Stimulated activated naive B cell treated with anti-CD40 and anti-IgM and Interleukin-4, amounts not matched to agents 10 μg/mL and 1 μg/mL and 100 μg/mL, for 72 hours (primary cell): ENCODE results near the gene YAF2.

Experiments used
- ATAC-seq, 2 donors: fragments of 150-1000 bp; cut with Tn5 transposase; replicated peaks; 2 replicates each; pipeline ENCODE4 v1.10.0; 2021; ENCODE audit warnings: moderate library complexity in 1 of 2
- DNase-seq: peaks from one replicate; pipeline ENCODE4 v3.0.0; 2021
- H3K27ac Mint-ChIP-seq: one replicate; pipeline ENCODE4 v1.8.0; 2022; ENCODE audit warnings: mild to moderate bottlenecking, mixed read lengths
- H3K27me3 Mint-ChIP-seq, 2 donors: one replicate each; pipeline ENCODE4 v1.8.0; 2022; ENCODE audit warnings: mixed read lengths in 2 of 2
- H3K36me3 Mint-ChIP-seq, 2 donors: one replicate each; pipeline ENCODE4 v1.8.0; 2022; ENCODE audit warnings: mixed read lengths in 2 of 2, mild to moderate bottlenecking in 1 of 2
- H3K4me1 Mint-ChIP-seq, 2 donors: one replicate each; pipeline ENCODE4 v1.8.0; 2022; ENCODE audit warnings: mixed read lengths in 2 of 2, mild to moderate bottlenecking in 1 of 2
- H3K4me3 Mint-ChIP-seq, 2 donors: one replicate each; pipeline ENCODE4 v1.8.0; 2022; ENCODE audit warnings: mild to moderate bottlenecking in 2 of 2, mixed read lengths in 2 of 2, moderate library complexity in 1 of 2
- H3K9me3 Mint-ChIP-seq, 2 donors: one replicate each; pipeline ENCODE4 v1.8.0; 2022; ENCODE audit warnings: mixed read lengths in 2 of 2, mild to moderate bottlenecking in 1 of 2

YAF2 gene

DNA sequence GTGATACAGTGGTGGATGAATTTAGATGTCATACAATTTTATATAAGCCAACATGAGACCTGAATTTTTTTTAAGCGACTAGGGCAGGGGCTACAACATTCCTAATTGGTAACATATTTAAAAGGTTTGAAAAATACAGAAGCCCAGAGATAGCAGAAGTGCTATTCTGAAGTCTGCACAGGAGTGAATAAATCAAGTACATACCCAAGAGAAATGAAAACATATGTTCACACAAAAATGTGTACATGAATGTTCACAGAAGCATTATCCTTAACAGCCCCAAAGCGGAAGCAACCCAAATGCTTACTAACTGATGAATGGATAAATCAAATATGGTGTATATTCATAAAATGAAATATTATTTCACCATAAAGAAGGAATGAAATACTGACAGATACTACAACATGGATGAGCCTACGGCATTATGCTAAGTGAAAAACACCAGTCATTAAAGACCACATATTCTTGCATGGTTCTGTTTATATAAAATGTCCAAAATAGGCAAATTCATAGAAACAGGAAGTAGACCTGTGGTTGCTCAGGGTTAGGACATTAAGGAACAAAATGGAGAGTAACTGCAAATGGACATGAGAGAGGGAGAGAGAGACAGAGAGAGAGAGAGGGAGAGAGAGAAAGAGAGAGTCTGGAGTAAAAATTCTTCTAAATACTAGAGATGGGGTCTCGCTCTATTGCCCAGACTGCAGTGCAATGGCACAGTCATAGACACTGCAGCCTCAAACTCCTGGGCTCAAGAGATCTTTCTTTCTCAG is 65.4 kb downstream of the YAF2 start:
- peaks cover 19 to 35% of the 10 kb centered on the region in 2 donors for H3K36me3 Mint-ChIP-seq
- DNase-seq (no peak), ATAC-seq (peak in 1 of 2 donors; percentile 44)
- H3K27ac Mint-ChIP-seq: no peak overlapping the region
- H3K4me1 Mint-ChIP-seq: peaks cover 24 to 26% of the 10 kb centered on the region in 2 donors
- H3K27me3 Mint-ChIP-seq: no peaks in the 10 kb centered on the region
- peaks cover 4 to 5% of the 10 kb centered on the region in 2 donors for H3K9me3 Mint-ChIP-seq
- H3K4me3 Mint-ChIP-seq: no peak overlapping the region

DNA sequence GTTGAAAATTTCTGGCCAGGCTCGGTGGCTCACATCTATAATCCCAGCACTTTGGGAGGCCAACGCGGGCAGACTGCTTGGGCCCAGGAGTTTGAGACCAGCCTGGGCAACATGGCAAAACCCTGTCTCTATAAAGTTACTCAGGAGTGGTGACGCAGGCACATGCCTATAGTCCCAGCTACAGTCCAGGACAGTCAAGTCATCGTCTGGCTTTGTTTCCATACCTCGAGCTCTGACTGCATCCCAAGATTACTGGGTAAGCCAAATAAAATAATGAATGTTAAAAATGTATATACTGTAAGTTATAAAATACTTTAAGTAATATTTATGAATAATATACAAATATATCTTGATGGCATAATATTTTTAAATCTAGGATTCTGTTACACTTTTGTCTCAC is 70.3 kb downstream of the YAF2 start:
- DNase-seq (no peak), ATAC-seq (no peak)
- Mint-ChIP-seq H3K36me3 (peaks cover 3 to 17% of the 10 kb centered on the region in 2 donors), H3K4me1 (peaks cover 11 to 23% of the 10 kb centered on the region in 2 donors), H3K27ac (no peak overlapping the region), H3K4me3 (no peak overlapping the region), H3K27me3 (no peaks in the 10 kb centered on the region), H3K9me3 (no peaks in the 10 kb centered on the region)

DNA sequence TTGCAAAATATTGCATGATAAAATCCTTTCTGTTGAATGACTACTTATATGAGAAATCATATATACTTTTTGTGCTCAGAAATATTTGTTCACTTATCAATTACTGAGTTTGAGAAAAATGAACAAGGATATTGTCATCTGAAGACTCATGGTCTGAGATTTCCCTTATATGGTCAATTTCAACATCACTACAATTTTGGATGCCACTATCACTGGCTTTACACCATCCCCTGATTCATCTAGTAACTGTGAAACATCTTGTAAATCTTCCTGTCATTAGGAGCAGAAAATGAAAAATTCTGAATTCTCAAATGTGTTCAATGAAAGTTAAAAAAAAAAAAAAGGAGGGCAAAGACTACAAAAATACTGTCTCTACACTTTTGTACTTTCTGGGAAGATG is 71.5 kb downstream of the YAF2 start:
- Mint-ChIP-seq H3K4me3 (no peak overlapping the region), H3K9me3 (no peaks in the 10 kb centered on the region), H3K27me3 (no peaks in the 10 kb centered on the region), H3K27ac (no peak overlapping the region), H3K36me3 (peaks cover 3 to 19% of the 10 kb centered on the region in 2 donors), H3K4me1 (peaks cover 15 to 28% of the 10 kb centered on the region in 2 donors)
- ATAC-seq (no peak), DNase-seq (no peak)

DNA sequence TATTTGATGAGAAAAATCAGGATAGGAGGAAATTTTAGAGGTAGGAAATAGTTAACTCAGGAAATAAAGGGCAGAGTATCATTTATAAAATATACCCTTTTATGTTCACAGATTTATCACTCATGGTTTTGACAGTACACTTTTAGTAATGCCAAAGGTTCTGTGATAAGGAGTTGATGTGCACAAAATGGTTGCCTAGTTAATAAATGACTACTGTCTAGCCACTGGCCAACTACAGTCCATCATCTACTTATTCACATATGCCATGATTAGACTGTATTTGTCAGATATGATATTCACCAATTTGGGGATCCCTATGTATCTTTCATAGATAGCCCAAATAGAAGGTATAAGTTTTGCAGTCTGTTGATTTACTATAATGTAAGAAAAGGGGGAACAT is 74.1 kb downstream of the YAF2 start:
- H3K27ac Mint-ChIP-seq: no peak overlapping the region
- ATAC-seq: no peak
- no peaks in the 10 kb centered on the region for H3K27me3 Mint-ChIP-seq
- DNase-seq: no peak
- H3K4me3 Mint-ChIP-seq: no peak overlapping the region
- H3K36me3 Mint-ChIP-seq: peaks cover 6 to 17% of the 10 kb centered on the region in 2 donors
- no peaks in the 10 kb centered on the region for H3K9me3 Mint-ChIP-seq
- peaks cover 12 to 22% of the 10 kb centered on the region in 2 donors for H3K4me1 Mint-ChIP-seq

DNA sequence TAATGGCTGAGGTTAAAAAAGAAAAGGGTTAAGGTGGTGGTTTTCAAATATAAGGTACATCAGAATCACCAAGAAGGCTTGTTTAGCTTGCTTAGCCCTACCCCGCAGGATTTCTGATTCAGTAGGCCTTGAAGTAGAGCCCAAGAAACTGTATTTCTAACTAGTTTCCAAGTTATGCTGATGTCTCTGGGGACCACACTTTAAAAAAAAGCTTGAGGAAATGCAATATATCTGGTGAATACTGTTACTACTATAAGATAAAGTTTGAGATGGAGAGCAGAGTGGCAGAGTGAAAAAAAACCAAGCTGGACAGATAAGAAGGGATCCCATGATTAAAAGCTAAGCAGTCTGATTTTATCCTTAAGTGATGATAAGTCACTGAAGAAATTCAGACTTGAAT is 75.1 kb downstream of the YAF2 start:
- H3K36me3 Mint-ChIP-seq: peaks cover 6 to 16% of the 10 kb centered on the region in 2 donors
- peaks cover 11 to 22% of the 10 kb centered on the region in 2 donors for H3K4me1 Mint-ChIP-seq
- H3K9me3 Mint-ChIP-seq: no peaks in the 10 kb centered on the region
- ATAC-seq: no peak
- peak overlapping the region; percentile 4 for H3K27ac Mint-ChIP-seq
- H3K27me3 Mint-ChIP-seq: no peaks in the 10 kb centered on the region
- DNase-seq: no peak
- H3K4me3 Mint-ChIP-seq: no peak overlapping the region

DNA sequence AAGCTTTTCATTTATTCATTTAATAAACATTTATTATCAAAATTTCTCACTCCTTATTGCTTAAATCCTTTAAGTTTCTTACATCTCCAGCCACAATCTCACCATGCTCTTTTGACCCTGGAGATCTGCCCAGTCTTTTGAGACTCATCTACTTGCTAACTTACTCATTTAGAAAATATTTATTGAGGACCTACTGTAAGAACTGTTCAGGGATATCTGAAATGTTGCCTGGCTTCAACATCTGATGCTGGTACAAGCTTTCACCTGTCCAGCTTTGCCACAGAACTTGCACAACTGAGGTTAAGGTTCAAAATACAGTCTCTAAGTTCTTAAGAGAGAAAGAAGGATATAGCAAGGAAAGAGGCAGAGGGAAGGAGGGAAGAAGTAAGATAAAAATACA is 75.9 kb downstream of the YAF2 start:
- Mint-ChIP-seq H3K36me3 (peaks cover 7 to 16% of the 10 kb centered on the region in 2 donors), H3K9me3 (no peaks in the 10 kb centered on the region), H3K27ac (no peak overlapping the region), H3K27me3 (no peaks in the 10 kb centered on the region), H3K4me3 (no peak overlapping the region), H3K4me1 (peaks cover 11 to 22% of the 10 kb centered on the region in 2 donors)
- no peak for ATAC-seq
- DNase-seq: no peak

DNA sequence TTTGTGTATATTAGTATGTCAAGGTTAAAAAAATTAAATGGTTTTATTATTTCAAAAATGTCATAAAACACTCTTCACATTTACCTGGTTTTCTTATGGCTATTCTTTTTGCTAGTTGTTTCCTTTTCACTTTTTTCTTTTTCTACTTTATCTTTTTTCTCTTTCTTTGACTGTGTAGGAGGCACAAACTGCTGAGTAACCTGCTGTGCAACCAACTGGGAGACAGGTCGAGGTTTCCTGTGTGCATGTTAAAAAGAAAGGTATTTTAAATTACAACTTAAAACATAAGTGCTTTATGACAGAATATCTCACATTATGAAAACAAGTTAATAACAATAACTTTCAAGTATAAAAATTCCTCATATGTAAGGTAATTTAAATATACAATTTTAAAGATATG is 76.5 kb downstream of the YAF2 start:
- no peak overlapping the region for H3K27ac Mint-ChIP-seq

DNA sequence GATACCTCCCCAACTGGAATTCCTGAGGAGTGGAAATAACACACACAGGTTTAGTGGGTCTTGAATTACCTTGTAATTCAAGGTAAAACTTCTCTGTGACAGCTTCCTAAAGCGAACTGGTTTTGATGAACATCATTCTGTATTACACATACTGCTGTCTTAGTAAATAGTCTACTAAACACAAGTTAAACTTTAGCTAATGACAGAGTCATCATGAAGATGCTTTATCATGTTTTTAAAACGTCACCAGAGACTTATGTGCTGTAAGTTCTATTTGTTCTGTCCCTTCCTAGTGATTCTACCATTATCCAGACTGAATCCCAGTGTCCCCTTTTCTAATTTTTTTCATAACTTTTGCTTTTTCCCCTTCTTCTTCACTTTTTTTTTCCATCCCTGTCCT is 81.8 kb downstream of the YAF2 start:
- H3K27me3 Mint-ChIP-seq: no peaks in the 10 kb centered on the region
- no peak for ATAC-seq
- peaks cover 8 to 15% of the 10 kb centered on the region in 2 donors for H3K36me3 Mint-ChIP-seq
- H3K9me3 Mint-ChIP-seq: no peaks in the 10 kb centered on the region
- no peak overlapping the region for H3K27ac Mint-ChIP-seq
- no peaks in the 10 kb centered on the region for H3K4me1 Mint-ChIP-seq
- H3K4me3 Mint-ChIP-seq: no peak overlapping the region
- DNase-seq: no peak

More for the DNA sequence above, 76.5 kb downstream of the YAF2 start:
- no peak for ATAC-seq
- no peaks in the 10 kb centered on the region for H3K9me3 Mint-ChIP-seq
- H3K27me3 Mint-ChIP-seq: no peaks in the 10 kb centered on the region
- peaks cover 8 to 18% of the 10 kb centered on the region in 2 donors for H3K36me3 Mint-ChIP-seq
- no peak overlapping the region for H3K4me3 Mint-ChIP-seq
- H3K4me1 Mint-ChIP-seq: peaks cover 11 to 22% of the 10 kb centered on the region in 2 donors
- DNase-seq: no peak

DNA sequence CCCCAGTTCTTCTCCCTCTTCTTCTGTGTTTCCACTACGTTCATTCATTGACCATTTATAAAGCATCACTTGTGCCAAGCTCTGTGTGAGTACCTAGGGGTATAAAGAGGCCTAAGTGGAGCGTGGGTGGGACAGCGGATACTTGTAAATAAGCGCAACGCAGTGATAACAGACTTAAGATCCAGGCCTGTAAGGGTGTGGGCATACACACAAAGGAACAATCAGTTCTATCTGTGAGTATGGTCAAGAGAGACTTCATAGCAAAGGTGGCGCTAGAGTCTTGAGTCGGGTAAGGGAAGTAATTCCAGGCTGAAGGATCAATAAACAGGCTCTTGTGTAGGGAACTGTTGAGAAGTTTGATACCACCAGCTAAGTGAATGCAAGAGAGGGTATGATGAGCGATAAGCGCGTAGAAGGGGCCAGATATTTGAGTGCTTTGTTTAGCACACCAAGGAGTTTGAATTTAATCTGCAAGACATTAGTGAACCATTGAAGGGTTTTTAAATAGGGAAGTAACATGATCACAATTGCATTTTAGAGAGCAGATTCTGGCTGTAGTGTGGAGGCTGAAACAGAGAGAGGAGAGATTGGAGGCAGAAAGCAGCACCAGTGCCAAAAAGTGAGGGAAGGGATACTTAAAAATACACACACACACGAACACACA is 92.4 kb downstream of the YAF2 start:
- peak overlapping the region; percentile 82 for H3K27ac Mint-ChIP-seq
- peaks cover 20 to 34% of the 10 kb centered on the region in 2 donors for H3K4me1 Mint-ChIP-seq
- ATAC-seq (no peak), DNase-seq (no peak)
- no peaks in the 10 kb centered on the region for H3K27me3 Mint-ChIP-seq
- H3K4me3 Mint-ChIP-seq: peak overlapping the region; percentile 71 to 95
- H3K9me3 Mint-ChIP-seq: no peaks in the 10 kb centered on the region
- no peaks in the 10 kb centered on the region for H3K36me3 Mint-ChIP-seq

DNA sequence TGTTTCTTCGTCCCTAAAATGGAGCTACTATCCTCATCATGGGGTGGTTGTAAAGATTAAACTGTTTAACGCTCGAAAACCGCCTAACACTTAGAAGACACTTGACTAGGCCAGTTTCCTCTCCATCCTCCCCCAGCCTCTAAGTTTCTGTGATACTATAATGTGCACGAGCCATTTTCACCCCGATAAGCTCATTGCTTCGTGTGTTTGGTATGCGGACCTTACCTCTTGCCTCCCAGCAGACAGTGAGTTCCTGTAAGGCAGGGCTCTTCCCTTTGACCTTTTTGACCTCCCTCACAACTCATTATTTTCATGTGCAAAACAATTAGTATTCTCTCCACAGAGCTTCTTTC is 92.9 kb downstream of the YAF2 start:
- H3K4me1 Mint-ChIP-seq: peaks cover 20 to 38% of the 10 kb centered on the region in 2 donors
- H3K27me3 Mint-ChIP-seq: no peaks in the 10 kb centered on the region
- ATAC-seq (peak; percentile 13 to 14), DNase-seq (no peak)
- H3K4me3 Mint-ChIP-seq: peak overlapping the region; percentile 71 to 95
- peak overlapping the region; percentile 82 for H3K27ac Mint-ChIP-seq
- no peaks in the 10 kb centered on the region for H3K9me3 Mint-ChIP-seq
- no peaks in the 10 kb centered on the region for H3K36me3 Mint-ChIP-seq

DNA sequence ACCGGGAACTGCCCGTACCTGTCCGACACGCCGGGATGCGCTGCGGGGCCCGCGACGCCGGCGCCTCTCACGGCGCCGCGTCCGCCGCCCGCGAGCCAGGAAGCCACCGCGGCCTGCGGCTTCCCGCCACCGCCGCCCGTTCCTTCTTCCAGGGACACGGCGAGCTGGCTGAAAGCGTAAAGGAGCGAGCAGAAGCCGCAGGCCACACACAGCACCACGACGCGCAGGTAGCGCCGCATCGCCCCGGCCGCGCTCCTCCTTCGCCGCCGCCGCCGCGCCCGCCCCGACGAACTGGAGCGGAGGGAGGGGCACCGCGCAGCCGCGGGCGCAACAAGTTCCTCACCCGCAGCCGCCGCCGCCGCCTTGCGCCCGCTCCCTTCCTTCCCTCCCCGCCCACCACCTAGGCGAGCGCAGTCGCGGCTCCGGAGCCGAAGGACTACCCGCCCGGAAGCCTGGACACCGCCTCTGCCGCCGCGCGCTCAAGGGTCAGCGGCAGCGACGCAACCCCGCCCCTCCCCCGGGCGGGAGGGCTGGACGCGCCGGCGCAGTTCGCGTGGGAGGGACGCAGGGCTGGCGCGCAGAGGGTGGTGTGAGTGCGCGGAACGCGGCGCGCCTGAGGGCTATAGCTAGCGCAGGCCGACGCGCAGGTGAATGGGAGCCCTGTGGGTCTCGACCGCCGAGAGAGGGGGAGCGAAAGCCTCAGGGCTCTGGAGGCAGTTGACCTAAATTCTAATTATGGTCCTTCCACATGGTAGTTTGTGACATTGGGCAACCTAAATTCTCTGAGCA is 93.4 kb downstream of the YAF2 start, which contains the start of gene GXYLT1:
Gene GXYLT1 (minus strand): TSS at position 467 of the 789 bp plus-strand sequence. CDS start 228 bp downstream, at position 239.
- peak within 1 kb of the TSS; percentile 93 for H3K27ac Mint-ChIP-seq
- DNase-seq (peak; percentile 87), ATAC-seq (peak; percentile 93 to 95)
- H3K4me1 Mint-ChIP-seq: peaks cover 20 to 38% of the 10 kb centered on the region in 2 donors
- H3K9me3 Mint-ChIP-seq: no peaks in the 10 kb centered on the region
- no peaks in the 10 kb centered on the region for H3K36me3 Mint-ChIP-seq
- H3K4me3 Mint-ChIP-seq: peak within 1 kb of the TSS; percentile 94 to 95
- no peaks in the 10 kb centered on the region for H3K27me3 Mint-ChIP-seq

DNA sequence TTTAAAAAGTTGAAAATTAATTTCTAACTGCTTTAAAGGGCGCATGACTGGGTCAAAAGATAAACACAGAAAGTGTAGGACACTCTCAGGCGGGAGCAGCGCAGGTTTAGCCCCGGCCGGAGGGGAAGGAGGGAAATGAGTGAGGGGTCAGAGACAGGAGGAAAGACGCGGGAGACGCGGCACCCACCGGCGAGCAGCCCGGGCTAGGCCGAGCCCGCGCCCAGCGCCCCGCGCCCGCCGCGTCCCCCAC is 94.0 kb downstream of the YAF2 start:
- no peak for ATAC-seq
- H3K36me3 Mint-ChIP-seq: no peaks in the 10 kb centered on the region
- peak overlapping the region; percentile 93 for H3K27ac Mint-ChIP-seq
- no peaks in the 10 kb centered on the region for H3K9me3 Mint-ChIP-seq
- H3K4me1 Mint-ChIP-seq: peaks cover 22 to 38% of the 10 kb centered on the region in 2 donors
- no peak for DNase-seq
- H3K4me3 Mint-ChIP-seq: peak overlapping the region; percentile 94 to 95
- H3K27me3 Mint-ChIP-seq: no peaks in the 10 kb centered on the region

DNA sequence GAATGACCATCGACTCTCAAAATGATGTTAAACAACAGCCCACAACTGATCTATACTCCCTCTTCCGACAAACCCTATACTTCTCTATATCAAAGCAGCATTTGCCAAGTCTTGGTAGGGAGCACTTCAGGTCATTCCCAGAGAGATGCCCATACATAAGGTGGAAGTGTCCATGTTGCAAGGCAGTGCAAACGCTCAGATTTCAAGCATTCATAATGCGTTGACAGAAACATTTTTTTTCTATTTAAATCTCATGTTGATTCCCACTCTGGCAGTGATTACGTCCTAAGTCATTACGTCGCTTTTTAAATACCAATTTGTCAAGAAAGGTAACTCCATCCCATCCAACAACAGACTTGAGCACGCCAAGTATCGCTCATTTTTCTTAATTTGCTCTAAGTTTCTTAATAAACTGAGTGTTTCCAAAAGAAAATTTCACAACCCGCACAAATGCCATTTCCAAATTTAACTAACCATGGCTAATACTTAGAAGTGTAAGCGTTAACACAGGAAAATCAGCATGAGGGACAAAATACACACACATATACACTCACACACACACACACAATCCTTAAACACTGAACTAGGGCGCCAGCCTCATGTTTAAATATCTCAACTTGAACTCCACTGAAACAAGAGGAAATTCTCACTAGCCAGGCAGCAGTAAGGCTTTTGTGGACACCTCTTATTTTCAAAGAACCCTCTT is 94.4 kb downstream of the YAF2 start:
- H3K4me1 Mint-ChIP-seq: peaks cover 22 to 42% of the 10 kb centered on the region in 2 donors
- peak overlapping the region; percentile 93 for H3K27ac Mint-ChIP-seq
- no peaks in the 10 kb centered on the region for H3K9me3 Mint-ChIP-seq
- H3K27me3 Mint-ChIP-seq: no peaks in the 10 kb centered on the region
- ATAC-seq (peak in 1 of 2 donors; percentile 1), DNase-seq (no peak)
- H3K36me3 Mint-ChIP-seq: no peaks in the 10 kb centered on the region
- peak overlapping the region; percentile 94 to 95 for H3K4me3 Mint-ChIP-seq

DNA sequence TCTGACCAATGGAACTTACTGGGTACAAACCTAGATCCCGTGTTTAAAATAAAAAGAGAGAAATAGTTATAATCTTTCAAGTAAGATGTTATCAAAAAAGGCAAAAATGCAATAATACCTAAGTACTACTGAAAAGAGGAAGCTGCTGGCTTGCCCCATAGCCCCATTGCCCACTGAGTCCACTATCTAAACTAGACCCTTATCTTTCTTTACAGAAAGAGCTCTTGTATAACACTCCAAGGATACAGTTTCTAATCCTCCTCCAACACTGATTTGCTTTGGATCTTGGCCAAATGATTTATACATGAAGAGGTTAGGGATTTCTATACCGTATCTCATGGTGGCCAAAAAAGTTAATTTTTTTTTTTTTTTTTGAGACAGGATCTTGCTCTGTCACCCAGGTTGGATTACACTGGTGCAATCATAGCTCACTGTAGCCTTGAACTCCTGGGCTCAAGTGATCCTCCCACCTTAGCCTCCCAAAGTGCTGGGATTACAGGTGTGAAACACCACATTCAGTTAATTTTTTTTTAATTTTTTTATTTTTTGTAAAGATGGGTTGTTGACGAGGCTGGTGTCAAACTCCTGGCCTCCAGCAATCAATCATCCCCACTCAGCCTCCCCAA is 96.0 kb downstream of the YAF2 start:
- Mint-ChIP-seq H3K27ac (no peak overlapping the region), H3K36me3 (no peaks in the 10 kb centered on the region), H3K4me3 (no peak overlapping the region), H3K27me3 (no peaks in the 10 kb centered on the region), H3K9me3 (no peaks in the 10 kb centered on the region), H3K4me1 (peaks cover 24 to 40% of the 10 kb centered on the region in 2 donors)
- ATAC-seq: no peak
- no peak for DNase-seq
